Thymus (tissue), 11 donors: Measurements from ENCODE around the gene FADS3. TPM values are rescaled to one million over a fixed set of nuclear protein-coding genes. Genes with fewer than 3 reads are reported as not detected.
"Not testable (repeated sequence)": the region's sequence is repeated elsewhere in the genome, so short reads cannot be mapped to it uniquely, and the experiment has no call there.

ENCODE experiments used
- DNase-seq, 9 donors: peaks; one replicate each; pipeline ENCODE4 v3.0.0-alpha.2; 2013; ENCODE audit warnings: low spot score in 9 of 9, low read depth in 6 of 9, missing footprints in 1 of 9
- H3K27ac ChIP-seq, 2 donors: one replicate each; pipeline ENCODE4 v1.5.1; 2013; ENCODE audit warnings: control low read depth in 1 of 2, low read depth in 1 of 2, low read length in 1 of 2, mild to moderate bottlenecking in 1 of 2, moderate library complexity in 1 of 2
- H3K27me3 ChIP-seq, 2 donors: one replicate each; pipeline ENCODE4 v1.5.1; 2013; ENCODE audit warnings: low read length in 1 of 2; ENCODE audit not compliant: control insufficient read depth in 2 of 2, insufficient read depth in 1 of 2
- H3K36me3 ChIP-seq, 2 donors: one replicate each; pipeline ENCODE4 v1.5.1; 2013; ENCODE audit warnings: low read length in 1 of 2, mild to moderate bottlenecking in 1 of 2, moderate library complexity in 1 of 2; ENCODE audit not compliant: control insufficient read depth in 2 of 2, insufficient read depth in 2 of 2
- H3K4me1 ChIP-seq, 2 donors: one replicate each; pipeline ENCODE4 v1.5.1; 2013; ENCODE audit warnings: low read length in 2 of 2; ENCODE audit not compliant: control insufficient read depth in 2 of 2, insufficient read depth in 2 of 2
- H3K4me3 ChIP-seq, 2 donors: one replicate each; pipeline ENCODE4 v1.5.1; 2013; ENCODE audit warnings: low read length in 2 of 2, control low read depth in 1 of 2, mild to moderate bottlenecking in 1 of 2
- H3K9me3 ChIP-seq, 2 donors: one replicate each; pipeline ENCODE4 v1.5.1; 2013; ENCODE audit warnings: low read length in 1 of 2, mild to moderate bottlenecking in 1 of 2; ENCODE audit not compliant: control insufficient read depth in 2 of 2, insufficient read depth in 1 of 2
- WGBS: extraction: QIAGEN DNeasy Blood & Tissue Kit; methylation state at CpG from one replicate; pipeline ENCODE4 v1.1.7; 2013; 5-methylcytosine and 5-hydroxymethylcytosine counted together
- polyA plus RNA-seq: library from polyadenylated mRNA; stranded (reverse); fragments of 200-250 nt; gene quantifications from one replicate; pipeline ENCODE4 v1.2.3, GENCODE V29; 2013
- total RNA-seq: library from RNA; stranded (reverse); fragments of 120-200 nt; gene quantifications from one replicate; pipeline ENCODE4 v1.2.4, GENCODE V29; 2013
- donor health status: healthy.

Gene FADS3
- total and polyA plus RNA-seq, 2 donors: 4.7 to 19.3 TPM

DNA sequence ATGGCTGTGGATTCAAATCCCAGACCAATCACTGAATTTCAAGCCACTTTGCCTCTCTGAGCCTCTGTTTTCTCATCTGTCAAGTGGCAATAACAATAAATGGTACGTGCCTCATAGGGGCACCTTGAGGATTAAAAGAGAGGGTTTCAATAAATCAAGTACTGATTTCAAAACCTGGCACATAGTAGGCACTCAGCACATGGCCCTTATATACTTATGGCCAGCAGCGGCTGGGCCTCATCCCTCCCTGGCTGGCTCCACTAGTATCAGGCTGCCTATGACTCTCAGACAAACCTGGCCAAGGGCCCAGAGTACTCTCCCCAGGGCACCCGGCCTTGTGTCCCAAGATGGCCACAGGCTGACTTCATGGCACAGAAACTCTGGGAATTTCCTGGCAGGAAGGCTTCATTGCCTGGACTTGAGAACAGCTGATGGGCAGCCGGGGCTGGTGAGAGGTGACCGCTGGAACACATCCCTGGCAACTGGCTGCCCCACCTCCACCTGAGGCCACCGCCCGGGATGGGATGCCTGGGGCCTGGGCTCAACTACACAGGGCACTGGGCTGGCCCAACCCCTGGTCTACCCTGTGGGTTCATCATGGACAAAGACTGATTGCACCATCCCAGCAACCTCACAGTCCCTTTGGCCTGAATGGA lies 3.4 kb downstream of the FADS3 start:
- 95% methylated on average over 7 of the region's 7 CpGs for WGBS
- Histone ChIP-seq H3K9me3 (peaks cover 0 to 4% of the 10 kb centered on the region in 2 donors), H3K27me3 (peaks cover 8 to 43% of the 10 kb centered on the region in 2 donors), H3K4me3 (no peak overlapping the region), H3K27ac (no peak overlapping the region), H3K36me3 (no peaks in the 10 kb centered on the region), H3K4me1 (peaks cover 6 to 15% of the 10 kb centered on the region in 2 donors)
- DNase-seq: no peak

DNA sequence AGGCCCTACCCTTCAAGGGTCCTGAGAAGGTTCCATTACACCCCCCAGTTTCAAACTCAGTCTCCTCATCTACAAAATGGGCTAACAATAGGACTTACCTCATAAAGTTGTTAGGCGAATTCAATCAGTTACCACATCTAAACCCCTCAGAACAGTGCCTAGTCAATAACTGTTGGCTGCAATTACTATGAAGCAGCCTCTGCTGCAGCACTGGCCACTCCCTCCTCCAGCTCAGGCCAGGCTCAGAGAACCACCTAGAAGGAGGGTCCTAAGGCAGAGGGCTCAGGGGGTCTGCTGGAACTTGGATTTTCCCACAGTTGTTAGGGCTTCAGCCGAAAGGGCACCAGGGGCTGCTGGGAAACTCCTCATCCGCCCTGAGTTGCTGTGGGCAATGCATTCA lies 4.7 kb downstream of the FADS3 start:
- H3K4me1 ChIP-seq: peaks cover 6 to 11% of the 10 kb centered on the region in 2 donors
- H3K9me3 ChIP-seq: peaks cover 0 to 4% of the 10 kb centered on the region in 2 donors
- H3K4me3 ChIP-seq: no peak overlapping the region
- no peak overlapping the region for H3K27ac ChIP-seq
- no peak for DNase-seq
- H3K36me3 ChIP-seq: no peaks in the 10 kb centered on the region
- WGBS: 96% methylated on average over 3 of the region's 3 CpGs
- H3K27me3 ChIP-seq: peaks cover 2 to 30% of the 10 kb centered on the region in 2 donors

GRCh38 chr11:61885784-61886580 lies 5.4 kb downstream of the FADS3 start:
- peaks cover 6 to 9% of the 10 kb centered on the region in 2 donors for H3K4me1 ChIP-seq
- H3K9me3 ChIP-seq: peaks cover 0 to 4% of the 10 kb centered on the region in 2 donors
- H3K27ac ChIP-seq: no peak overlapping the region
- DNase-seq: no peak
- WGBS: 96% methylated on average over 13 of the region's 13 CpGs
- H3K4me3 ChIP-seq: no peak overlapping the region
- peaks cover 0 to 26% of the 10 kb centered on the region in 2 donors for H3K27me3 ChIP-seq
- H3K36me3 ChIP-seq: no peaks in the 10 kb centered on the region

DNA sequence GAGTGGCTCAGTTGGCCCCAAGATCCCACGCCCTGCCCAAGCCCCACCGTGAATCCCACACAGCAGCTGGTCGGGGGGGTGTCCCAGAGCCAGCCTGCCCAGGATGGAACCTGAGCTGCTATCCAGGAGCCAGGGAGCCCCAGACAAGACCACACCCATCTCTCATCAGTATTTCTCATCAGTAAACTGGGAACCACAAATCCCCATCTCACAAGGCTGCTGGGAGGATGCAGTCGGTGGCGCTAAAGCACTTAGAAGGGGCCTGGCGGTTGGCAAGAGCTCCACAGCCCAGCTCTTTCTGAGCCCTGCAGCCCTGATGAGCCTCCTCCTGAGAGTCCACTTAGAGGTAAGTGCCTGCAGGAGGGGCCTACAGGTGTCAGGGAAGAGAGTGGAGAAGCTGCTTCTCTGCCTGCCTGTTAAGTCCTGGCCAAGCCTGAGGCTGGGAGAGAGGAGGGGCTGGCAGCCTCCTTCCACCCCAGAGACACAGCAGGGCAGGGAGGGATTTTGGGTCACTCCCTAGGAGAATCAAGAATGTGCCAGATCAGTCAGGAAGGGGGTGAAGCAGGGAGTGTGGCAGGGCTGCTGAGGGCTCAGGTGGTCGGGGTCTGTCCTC lies 6.1 kb downstream of the FADS3 start:
- Histone ChIP-seq H3K9me3 (peaks cover 0 to 4% of the 10 kb centered on the region in 2 donors), H3K27ac (no peak overlapping the region), H3K27me3 (peaks cover 0 to 18% of the 10 kb centered on the region in 2 donors), H3K36me3 (no peaks in the 10 kb centered on the region), H3K4me3 (no peak overlapping the region), H3K4me1 (peaks cover 0 to 2% of the 10 kb centered on the region in 2 donors)
- WGBS: 96% methylated on average over 7 of the region's 7 CpGs
- no peak for DNase-seq

- no peak overlapping the region for H3K27ac ChIP-seq
- H3K9me3 ChIP-seq: peaks cover 0 to 4% of the 10 kb centered on the region in 2 donors
- WGBS: 93% methylated on average over 5 of the region's 5 CpGs
- no peaks in the 10 kb centered on the region for H3K36me3 ChIP-seq
- H3K27me3 ChIP-seq: peaks cover 0 to 10% of the 10 kb centered on the region in 2 donors
- no peak for DNase-seq
- H3K4me1 ChIP-seq: no peaks in the 10 kb centered on the region
- no peak overlapping the region for H3K4me3 ChIP-seq
Observed at GRCh38 chr11:61883947-61884346, 7.4 kb downstream of the FADS3 start.

DNA sequence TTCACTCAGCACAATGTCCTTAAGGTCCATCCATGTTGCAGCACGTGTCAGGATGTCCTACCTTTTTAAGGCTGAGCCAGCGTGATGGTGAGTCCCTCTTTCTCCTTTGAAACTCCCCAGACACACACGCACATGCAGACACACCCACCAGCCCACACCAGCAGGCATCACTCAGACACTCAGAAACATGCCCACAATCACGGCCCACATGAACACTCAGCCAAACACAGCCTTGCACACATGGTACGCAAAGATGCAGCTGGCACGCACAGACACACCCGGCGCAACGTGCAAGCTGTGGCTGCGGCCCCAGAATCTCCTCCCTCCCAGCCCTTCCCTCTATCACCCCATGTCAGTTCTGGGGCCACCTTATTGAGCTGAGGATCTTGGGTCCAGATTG lies 8.0 kb downstream of the FADS3 start:
- H3K9me3 ChIP-seq: peaks cover 0 to 4% of the 10 kb centered on the region in 2 donors
- no peak overlapping the region for H3K4me3 ChIP-seq
- 96% methylated on average over 10 of the region's 10 CpGs for WGBS
- no peaks in the 10 kb centered on the region for H3K4me1 ChIP-seq
- no peak for DNase-seq
- peaks cover 0 to 9% of the 10 kb centered on the region in 2 donors for H3K27me3 ChIP-seq
- H3K27ac ChIP-seq: no peak overlapping the region
- H3K36me3 ChIP-seq: no peaks in the 10 kb centered on the region

GRCh38 chr11:61882879-61883278 lies 8.5 kb downstream of the FADS3 start:
- H3K36me3 ChIP-seq: no peaks in the 10 kb centered on the region
- H3K27ac ChIP-seq: no peak overlapping the region
- peaks cover 0 to 7% of the 10 kb centered on the region in 2 donors for H3K27me3 ChIP-seq
- WGBS: 81% methylated on average over 6 of the region's 6 CpGs
- DNase-seq: no peak
- H3K9me3 ChIP-seq: peaks cover 0 to 4% of the 10 kb centered on the region in 2 donors
- H3K4me1 ChIP-seq: no peaks in the 10 kb centered on the region
- H3K4me3 ChIP-seq: no peak overlapping the region

DNA sequence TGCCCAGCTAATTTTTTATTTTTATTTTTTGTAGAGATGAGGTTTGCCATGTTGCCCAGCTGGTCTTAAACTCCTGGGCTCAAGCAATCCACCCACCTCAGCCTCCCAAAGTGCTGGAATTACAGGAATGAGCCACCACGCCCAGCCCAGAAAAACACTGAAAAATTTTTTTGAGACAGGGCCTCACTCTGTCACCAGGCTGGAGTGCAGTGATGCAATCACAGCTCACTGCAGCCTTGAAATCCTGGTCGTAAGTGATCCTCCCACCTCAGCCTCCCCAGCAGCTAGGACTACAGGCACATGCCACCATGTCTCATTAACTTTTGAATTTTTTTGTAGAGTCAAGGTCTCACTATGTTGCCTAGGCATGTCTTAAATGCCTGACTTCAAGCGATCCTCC lies 9.1 kb downstream of the FADS3 start:
- H3K4me3 ChIP-seq, H3K9me3 ChIP-seq, H3K36me3 ChIP-seq, H3K4me1 ChIP-seq, H3K27ac ChIP-seq, DNase-seq, H3K27me3 ChIP-seq: not testable (repeated sequence)
- 95% methylated on average over 3 of the region's 3 CpGs for WGBS

DNA sequence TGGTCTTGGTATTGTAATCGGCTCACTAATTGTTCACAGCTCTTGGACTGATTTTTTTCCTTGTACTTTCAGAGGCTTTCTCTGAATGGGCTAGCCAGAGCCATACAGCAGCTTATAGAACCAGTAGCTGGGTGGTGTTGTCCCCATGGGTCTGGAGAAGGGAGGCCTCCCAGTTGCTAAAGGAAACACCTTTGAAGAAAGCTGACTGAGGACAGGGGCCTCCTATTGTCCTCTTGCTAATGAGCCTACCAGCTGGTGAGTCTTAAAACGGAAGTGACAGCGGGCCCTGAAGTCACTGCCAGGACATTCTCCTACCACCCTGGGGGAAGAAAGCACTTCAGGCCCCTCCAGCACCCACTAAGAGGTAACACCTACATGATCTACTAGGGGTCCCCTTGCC lies 9.9 kb downstream of the FADS3 start:
- no peaks in the 10 kb centered on the region for H3K4me1 ChIP-seq
- no peaks in the 10 kb centered on the region for H3K36me3 ChIP-seq
- H3K27ac ChIP-seq: no peak overlapping the region
- H3K27me3 ChIP-seq: no peaks in the 10 kb centered on the region
- no peak for DNase-seq
- 91% methylated on average over 3 of the region's 3 CpGs for WGBS
- H3K4me3 ChIP-seq: no peak overlapping the region
- no peaks in the 10 kb centered on the region for H3K9me3 ChIP-seq
